SU-DHL-6 (cell line): ENCODE measurements around the gene ELAVL3.
A peak's percentile ranks its signal among the peaks of the same experiment; 100 is the strongest.

ENCODE experiments used
- H2AFZ ChIP-seq: fragments of 200-600 bp; sonication (generic); 2 replicates; pipeline ENCODE4 v1.6.1; 2014; ENCODE audit warnings: low read depth, mild to moderate bottlenecking, moderate library complexity, mixed read lengths, antibody characterized with exemption, low read length; ENCODE audit not compliant: severe bottlenecking
- H3F3A ChIP-seq: fragments of 200-600 bp; shearing (Covaris generic); 2 replicates; pipeline ENCODE4 v1.6.0; 2016; ENCODE audit warnings: antibody characterized with exemption, mild to moderate bottlenecking; ENCODE audit not compliant: insufficient read depth
- H3K27ac ChIP-seq: fragments of 200-600 bp; sonication (generic); 2 replicates; pipeline ENCODE4 v1.5.1; 2016; ENCODE audit warnings: low read depth, mild to moderate bottlenecking, low read length, moderate library complexity, mixed read lengths
- H3K27me3 ChIP-seq: fragments of 200-600 bp; sonication (generic), shearing (Covaris generic); 2 replicates; pipeline ENCODE4 v1.6.0; 2014; ENCODE audit warnings: mild to moderate bottlenecking, low read length
- H3K36me3 ChIP-seq: fragments of 200-600 bp; sonication (generic); 2 replicates; pipeline ENCODE4 v1.6.1; 2014; ENCODE audit warnings: mild to moderate bottlenecking, low read length, mixed read lengths
- H3K4me2 ChIP-seq: fragments of 300-600, 200-600 bp; shearing (Covaris generic), sonication (generic); 2 replicates; pipeline ENCODE4 v1.6.0; 2014; ENCODE audit warnings: low read length, low read depth, mild to moderate bottlenecking; ENCODE audit not compliant: poor library complexity, severe bottlenecking
- H3K4me3 ChIP-seq: fragments of 200-600 bp; sonication (generic); 2 replicates; pipeline ENCODE4 v1.5.1; 2014; ENCODE audit warnings: antibody characterized with exemption, low read length, mild to moderate bottlenecking, mixed read lengths; ENCODE audit not compliant: insufficient read depth, poor library complexity, severe bottlenecking
- H3K79me2 ChIP-seq: fragments of 200-600 bp; sonication (generic); 2 replicates; pipeline ENCODE4 v1.6.1; 2014; ENCODE audit warnings: mild to moderate bottlenecking, low read length, moderate library complexity; ENCODE audit not compliant: insufficient read depth
- H3K9ac ChIP-seq: fragments of 200-600 bp; sonication (generic); 2 replicates; pipeline ENCODE4 v1.7.0; 2014; ENCODE audit warnings: mild to moderate bottlenecking, low read length
- H3K9me2 ChIP-seq: fragments of 200-600 bp; sonication (generic); replicated peaks from 2 replicates; pipeline ENCODE4 v1.6.1; 2014; ENCODE audit warnings: low read length; ENCODE audit not compliant: insufficient read depth
- H3K9me3 ChIP-seq: fragments of 200-600 bp; sonication (generic); 2 replicates; pipeline ENCODE4 v1.6.1; 2014; ENCODE audit warnings: low read length, mixed read lengths; ENCODE audit not compliant: insufficient read depth
- H4K20me1 ChIP-seq: fragments of 200-600 bp; sonication (generic); 2 replicates; pipeline ENCODE4 v1.6.1; 2014; ENCODE audit warnings: low read depth, mild to moderate bottlenecking, antibody characterized with exemption, low read length, moderate library complexity, mixed read lengths
- EZH2phosphoT487 ChIP-seq: fragments of 200-600 bp; sonication (generic), shearing (Covaris generic); conservative IDR thresholded peaks from 2 replicates; pipeline ENCODE4 v1.6.1; 2018; ENCODE audit warnings: mild to moderate bottlenecking, antibody characterized with exemption, low read length, moderate library complexity, mixed read lengths
- TF ChIP-seq, protein P1 (sequence below): fragments of 200-600 bp; sonication (generic); IDR thresholded peaks from one replicate; pipeline ENCODE4 v1.5.1; 2017; ENCODE audit warnings: antibody characterized with exemption, mild to moderate bottlenecking, low read length, moderate library complexity; ENCODE audit not compliant: insufficient read depth, poor library complexity, severe bottlenecking

Gene ELAVL3

GRCh38 chr19:11480715-11481533 lies at the start of gene ELAVL3:
ELAVL3 (minus strand) TSS chr19:11481046; CDS start chr19:11480608, 438 bp downstream.
- no peaks in the 10 kb centered on the region for H3K27me3 ChIP-seq
- no peak for TF ChIP-seq EZH2phosphoT487
- TF ChIP-seq, protein P1, sequence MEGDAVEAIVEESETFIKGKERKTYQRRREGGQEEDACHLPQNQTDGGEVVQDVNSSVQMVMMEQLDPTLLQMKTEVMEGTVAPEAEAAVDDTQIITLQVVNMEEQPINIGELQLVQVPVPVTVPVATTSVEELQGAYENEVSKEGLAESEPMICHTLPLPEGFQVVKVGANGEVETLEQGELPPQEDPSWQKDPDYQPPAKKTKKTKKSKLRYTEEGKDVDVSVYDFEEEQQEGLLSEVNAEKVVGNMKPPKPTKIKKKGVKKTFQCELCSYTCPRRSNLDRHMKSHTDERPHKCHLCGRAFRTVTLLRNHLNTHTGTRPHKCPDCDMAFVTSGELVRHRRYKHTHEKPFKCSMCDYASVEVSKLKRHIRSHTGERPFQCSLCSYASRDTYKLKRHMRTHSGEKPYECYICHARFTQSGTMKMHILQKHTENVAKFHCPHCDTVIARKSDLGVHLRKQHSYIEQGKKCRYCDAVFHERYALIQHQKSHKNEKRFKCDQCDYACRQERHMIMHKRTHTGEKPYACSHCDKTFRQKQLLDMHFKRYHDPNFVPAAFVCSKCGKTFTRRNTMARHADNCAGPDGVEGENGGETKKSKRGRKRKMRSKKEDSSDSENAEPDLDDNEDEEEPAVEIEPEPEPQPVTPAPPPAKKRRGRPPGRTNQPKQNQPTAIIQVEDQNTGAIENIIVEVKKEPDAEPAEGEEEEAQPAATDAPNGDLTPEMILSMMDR = no peak
- H3K4me3 ChIP-seq = peak within 1 kb of the TSS; percentile 24
- peak within 1 kb of the TSS; percentile 68; the same call in 1 of the 2 replicates for H3K9ac ChIP-seq
- H3K27ac ChIP-seq = 0 out of 2 replicates have a peak within 1 kb of the TSS, but pooled peaks have one; percentile 17
- H3K9me3 ChIP-seq = no peaks in the 10 kb centered on the region
- H3K4me2 ChIP-seq = peak within 1 kb of the TSS; percentile 62
- no peaks in the 10 kb centered on the region for H4K20me1 ChIP-seq
- no peak within 1 kb of the TSS for H2AFZ ChIP-seq
- no peaks in the 10 kb centered on the region for H3K9me2 ChIP-seq
- no peaks in the 10 kb centered on the region for H3F3A ChIP-seq
- no peaks in the 10 kb centered on the region for H3K79me2 ChIP-seq
- no peaks in the 10 kb centered on the region for H3K36me3 ChIP-seq

DNA sequence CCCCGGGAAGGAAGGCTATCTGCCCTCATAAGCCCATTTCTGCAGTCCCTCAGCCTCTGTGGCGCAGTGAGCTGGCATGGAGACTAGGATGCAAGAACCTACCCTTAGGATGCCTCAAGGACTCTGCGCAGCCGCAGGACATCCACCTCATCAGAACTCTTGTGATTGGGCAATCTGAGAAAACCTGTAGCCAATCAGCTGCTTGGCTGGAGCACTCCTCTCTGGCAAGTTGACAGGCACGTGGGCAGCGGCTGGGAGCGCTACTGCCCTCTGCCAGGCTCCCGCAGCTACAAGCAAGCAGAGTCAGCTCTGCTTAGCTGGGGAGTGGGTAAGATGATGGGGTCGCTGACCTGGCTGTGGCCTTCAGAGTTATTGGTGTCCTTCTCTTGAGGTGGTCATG lies 49.6 kb upstream of the ELAVL3 start:
- no peak overlapping the region for H3K4me2 ChIP-seq
- H3K27ac ChIP-seq = no peak overlapping the region
- no peaks in the 10 kb centered on the region for H3K27me3 ChIP-seq
- H3K4me3 ChIP-seq = no peak overlapping the region
- TF ChIP-seq, protein P1 = no peak
- H3K9me2 ChIP-seq = no peaks in the 10 kb centered on the region
- peaks cover 21% of the 10 kb centered on the region for H3K79me2 ChIP-seq
- no peak overlapping the region for H2AFZ ChIP-seq
- H3K9ac ChIP-seq = no peak overlapping the region
- H3K36me3 ChIP-seq = no peaks in the 10 kb centered on the region
- H3K9me3 ChIP-seq = no peaks in the 10 kb centered on the region
- peaks cover 8% of the 10 kb centered on the region; the same call in 1 of the 2 replicates for H3F3A ChIP-seq
- H4K20me1 ChIP-seq = no peaks in the 10 kb centered on the region

DNA sequence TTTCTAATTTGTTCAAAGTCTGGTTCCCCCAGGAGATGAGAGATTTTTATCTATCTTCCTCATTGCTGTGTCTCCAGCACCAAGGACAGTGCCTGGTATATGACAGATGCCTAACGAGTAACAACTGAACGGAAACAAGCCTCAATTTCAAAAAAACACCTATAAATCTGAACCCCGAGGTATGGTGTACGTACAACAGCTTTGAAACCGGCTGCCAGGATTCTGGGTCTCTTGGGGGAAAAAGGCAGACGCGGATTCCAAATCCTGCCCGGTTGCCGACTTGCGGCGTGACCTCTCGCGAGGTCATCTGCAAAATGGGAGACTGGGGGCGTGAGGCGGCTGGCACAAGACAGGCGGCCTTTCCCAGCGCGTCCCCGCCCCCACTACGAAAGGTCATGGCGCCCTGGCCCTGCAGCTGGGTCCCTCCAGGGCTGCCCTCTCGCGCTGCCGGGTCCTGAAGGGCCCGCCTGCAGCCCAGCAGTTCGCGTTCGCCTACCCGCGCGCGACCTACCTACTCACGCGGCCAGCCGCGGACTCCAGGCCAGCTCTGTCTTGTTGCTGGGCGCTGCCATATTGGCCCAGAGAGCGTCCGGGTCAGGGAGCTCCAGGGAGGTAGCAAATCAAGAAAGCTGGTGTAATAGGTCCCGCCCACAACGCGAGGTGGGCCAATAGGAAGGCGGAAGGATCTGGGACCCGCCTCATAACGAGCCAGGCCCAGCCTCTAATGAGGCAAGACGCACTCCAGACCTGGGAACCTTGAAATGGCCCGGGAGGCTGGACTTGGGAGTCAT lies 47.9 kb upstream of the ELAVL3 start, which contains the start of gene ECSIT:
TSS of gene ECSIT (minus strand) at position 584 of the 791 bp plus-strand sequence. CDS start 9,964 bp downstream, outside the sequence.
- Histone ChIP-seq H3K36me3 (no peaks in the 10 kb centered on the region), H3K27me3 (no peaks in the 10 kb centered on the region), H4K20me1 (no peaks in the 10 kb centered on the region), H3K9ac (peak within 1 kb of the TSS; percentile 68), H2AFZ (peak within 1 kb of the TSS; percentile 84), H3K4me3 (peak within 1 kb of the TSS; percentile 88), H3K4me2 (peak within 1 kb of the TSS; percentile 68), H3K9me2 (no peaks in the 10 kb centered on the region), H3K9me3 (no peaks in the 10 kb centered on the region), H3K27ac (peak within 1 kb of the TSS; percentile 33; the same call in 1 of the 2 replicates), H3K79me2 (peaks cover 21% of the 10 kb centered on the region), H3F3A (no peaks in the 10 kb centered on the region)
- no peak for TF ChIP-seq EZH2phosphoT487
- TF ChIP-seq, protein P1 = no peak
